Pulmonary artery endothelial cell (primary cell): ENCODE results near the gene TMEM233. TPM values are rescaled to one million over a fixed set of nuclear protein-coding genes. Genes with fewer than 3 reads are reported as not detected.
"Not testable (repeated sequence)": the region's sequence is repeated elsewhere in the genome, so short reads cannot be mapped to it uniquely, and the experiment has no call there.

Experiments used
- DNase-seq: peaks from one replicate; pipeline ENCODE4 v3.0.0-alpha.2; 2011; ENCODE audit warnings: low read depth, low spot score
- total RNA-seq: library from RNA; depleted of rRNA; stranded (reverse); fragments of >200 nt; gene quantifications from 2 replicates; pipeline ENCODE4 v1.2.3, GENCODE V29; 2014

TMEM233 gene
- total RNA-seq, 1 donor from 2014 or later = 0.73 TPM

DNA sequence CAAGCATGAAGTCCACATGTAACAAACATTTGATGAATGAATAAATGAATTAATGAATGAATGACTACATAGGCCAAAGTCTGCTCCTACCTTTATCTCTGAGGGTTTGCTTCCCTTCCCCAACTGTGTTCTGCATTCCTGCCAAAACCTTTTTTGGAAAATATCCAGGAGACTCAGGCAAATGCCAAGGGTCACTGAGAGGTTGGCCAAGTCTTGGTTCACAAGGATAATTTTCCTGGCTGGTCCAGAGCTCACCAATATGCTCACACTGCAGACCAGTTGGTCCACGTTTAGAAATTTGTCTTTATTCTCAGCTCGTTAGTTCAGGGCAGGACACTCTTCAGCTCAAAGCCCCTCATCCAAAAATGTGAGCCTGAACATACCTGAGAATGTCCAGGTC, 10.2 kb downstream of the TMEM233 start:
- no peak for DNase-seq

DNA sequence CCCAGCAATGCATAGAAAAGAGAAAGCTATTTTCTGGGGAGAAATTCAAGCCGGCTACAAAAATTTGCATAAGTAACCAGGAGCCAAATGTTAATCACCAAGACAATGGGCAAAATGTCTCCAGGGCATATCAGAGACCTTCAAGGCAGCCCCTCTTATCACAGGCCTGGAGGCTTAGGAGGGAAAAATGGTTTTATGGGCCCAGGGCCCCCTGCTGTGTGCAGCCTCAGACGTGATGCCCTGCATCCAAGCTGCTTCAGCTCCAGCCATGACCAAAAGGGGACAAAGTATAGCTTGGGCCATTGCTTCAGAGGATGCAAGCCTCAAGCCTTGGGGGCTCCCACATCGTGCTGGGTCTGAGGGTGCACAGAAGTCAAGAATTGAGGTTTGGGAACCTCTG, 15.8 kb downstream of the TMEM233 start:
- DNase-seq = no peak

DNA sequence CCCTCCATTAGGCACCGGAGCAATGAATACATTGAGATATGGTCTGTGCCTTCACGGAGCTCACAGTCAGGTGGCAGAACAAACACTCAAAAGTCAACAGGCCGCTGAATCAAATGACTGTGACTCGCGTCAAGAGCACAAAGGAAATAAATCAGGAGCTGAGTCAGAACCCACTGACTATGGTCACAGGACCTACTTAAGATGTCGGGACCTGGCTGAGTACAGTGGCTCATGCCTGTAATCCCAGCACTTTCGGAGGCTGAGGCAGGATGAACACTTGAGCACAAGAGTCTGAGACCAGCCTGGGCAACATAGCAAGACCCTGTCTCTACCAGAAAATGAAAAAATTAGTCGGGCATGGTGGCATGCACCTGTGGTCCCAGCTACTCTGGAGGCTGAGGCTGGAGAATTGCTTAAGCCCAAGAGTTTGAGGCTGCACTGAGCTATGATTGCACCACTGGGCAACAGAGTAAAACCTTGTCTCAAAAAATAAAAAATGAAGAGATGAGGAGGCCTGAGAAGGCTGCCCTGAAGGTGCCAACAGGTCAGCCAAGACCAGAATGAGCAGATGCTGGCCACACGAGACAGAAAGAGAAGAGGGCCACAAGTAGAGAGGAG, 19.9 kb downstream of the TMEM233 start:
- DNase-seq = peak; percentile 48

DNA sequence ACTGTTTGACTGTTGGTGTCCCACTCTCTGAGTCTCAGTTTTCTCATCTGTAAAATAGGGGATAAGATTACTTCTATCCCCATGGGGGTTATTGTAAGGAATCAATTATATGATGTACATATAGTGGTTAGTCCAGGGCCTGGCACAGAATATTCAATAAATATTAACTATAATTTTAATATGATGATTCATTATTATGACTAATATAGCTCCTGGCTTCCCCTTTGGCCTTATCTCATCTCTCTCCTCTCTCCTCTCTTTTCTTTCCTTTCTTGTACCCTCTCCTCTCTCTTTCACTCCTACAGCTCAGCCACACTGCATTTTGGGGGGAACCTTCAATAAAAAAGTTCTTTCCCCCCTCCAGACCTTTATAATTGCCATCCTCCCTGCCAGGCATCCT, 21.1 kb downstream of the TMEM233 start:
- DNase-seq = no peak

DNA sequence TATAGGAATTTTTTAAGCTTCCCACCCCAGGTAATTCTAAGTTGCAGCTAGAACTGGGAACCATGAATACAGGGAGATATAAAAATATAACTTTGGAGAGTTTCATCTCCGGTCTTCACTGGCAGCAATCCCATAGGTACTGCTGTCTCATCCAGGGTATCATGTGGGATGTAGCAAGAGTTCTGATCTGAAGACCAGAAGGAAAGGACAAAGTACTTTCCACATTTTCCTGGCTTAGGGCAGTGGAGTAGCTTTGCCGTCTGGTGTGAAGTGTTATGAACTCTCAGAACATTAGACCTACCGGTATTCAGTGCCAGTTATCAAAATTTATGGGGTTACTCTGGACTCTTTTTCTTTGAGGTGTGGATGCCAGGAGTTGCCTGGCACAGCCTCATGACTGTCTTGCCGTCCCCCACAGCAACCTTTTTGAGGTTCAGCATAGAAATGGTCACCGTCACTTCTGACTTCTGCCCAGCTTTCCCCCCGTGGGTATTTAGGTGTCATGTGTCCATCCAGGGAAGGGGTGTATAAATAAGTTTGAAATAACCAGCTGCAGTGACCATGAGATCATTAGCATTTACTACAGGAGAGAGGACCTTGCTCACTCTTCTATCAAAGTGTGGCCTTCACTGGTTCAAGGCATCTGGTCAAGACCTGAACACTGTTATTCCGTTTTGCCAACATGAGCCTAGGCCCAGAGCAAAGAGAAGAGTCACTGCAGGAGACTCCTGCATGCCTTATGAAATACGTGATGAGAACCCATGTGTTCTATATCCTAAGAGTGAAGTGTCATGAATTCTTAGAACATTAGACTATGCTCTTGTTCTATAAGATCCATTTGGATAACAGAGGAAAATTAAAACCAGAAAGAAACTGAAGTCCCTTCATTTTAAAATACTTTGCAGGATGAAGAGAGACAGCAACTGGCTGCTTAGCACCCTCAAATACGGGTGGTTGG, 22.2 kb downstream of the TMEM233 start:
- DNase-seq = no peak

DNA sequence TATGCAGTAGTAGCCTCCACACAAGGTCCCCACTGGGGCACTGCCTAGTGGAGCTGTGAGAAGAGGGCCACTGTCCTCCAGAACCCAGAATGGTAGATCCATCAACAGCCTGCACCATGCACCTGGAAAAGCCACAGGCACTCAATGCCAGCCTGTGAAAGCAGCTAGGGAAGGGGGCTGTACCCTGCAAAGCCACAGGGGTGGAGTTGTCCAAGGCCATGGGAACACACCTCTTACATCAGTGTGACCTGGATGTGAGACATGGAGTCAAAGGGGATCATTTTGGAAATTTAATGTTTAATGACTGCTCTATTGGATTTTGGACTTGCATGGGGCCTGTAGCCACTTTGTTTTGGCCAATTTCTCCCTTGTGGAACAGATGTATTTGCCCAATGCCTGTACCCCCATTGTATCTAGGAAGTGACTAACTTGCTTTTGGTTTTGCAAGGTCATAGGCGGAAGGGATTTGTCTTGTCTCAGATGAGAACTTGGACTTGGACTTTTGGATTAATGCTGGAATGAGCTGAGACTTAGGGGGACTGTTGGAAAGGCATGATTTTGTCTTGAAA, 24.8 kb downstream of the TMEM233 start:
- not testable (repeated sequence) for DNase-seq

DNA sequence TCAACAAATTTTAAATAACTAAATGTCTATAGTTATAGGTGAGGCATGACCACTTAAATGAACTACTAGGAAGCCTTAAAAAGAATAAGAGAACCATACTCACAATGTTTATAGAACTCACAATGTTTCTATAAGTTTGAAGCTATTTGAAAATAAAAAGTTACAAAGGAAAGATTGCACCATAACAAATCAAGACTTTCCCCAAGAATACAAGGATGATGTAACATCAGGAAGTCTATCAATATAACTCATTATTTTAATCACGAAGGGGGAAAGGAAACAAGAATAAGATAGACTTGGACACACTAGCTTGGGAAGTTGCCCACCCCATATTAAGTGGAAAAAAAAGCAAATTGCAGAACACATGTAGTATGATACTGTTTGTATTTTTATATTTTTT, 26.9 kb downstream of the TMEM233 start:
- DNase-seq = no peak

DNA sequence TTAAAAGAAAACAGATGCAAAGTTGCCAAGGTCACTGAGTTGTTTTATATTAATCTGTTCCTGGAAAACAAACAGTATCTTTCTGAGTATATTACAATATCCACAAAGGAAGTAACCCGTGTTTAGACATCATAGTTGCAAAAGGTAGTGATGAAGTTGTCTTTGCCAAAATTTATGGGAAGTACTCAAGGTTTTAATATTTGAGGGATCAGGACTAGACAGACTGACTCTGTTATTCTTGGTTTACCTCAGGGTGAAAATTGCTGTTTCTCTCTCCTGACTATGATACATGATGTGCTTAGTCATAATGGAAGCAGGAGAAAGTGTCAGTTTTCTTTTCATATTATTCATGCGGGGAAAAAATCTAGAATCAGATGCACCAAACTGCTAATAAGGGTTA, 28.3 kb downstream of the TMEM233 start:
- DNase-seq = no peak

DNA sequence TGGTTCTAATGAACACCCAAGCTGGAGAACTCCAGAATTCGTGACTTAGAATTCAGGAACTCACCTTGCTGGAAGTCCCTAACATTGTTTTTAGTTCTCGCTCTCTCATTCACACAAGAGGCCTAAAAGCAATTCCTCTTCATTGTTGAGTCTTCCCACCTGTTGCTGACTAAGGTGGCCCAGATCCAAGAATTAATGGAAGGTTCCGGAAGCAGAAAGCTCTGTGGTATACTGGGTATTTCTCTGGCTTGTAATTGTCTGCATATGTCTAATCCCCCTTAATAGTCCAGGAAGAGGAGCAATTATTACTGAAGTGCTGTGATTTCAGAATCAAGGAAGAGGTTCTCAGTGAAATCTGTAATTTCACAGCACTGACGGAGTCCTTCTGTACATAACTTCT, 31.4 kb downstream of the TMEM233 start:
- no peak for DNase-seq

DNA sequence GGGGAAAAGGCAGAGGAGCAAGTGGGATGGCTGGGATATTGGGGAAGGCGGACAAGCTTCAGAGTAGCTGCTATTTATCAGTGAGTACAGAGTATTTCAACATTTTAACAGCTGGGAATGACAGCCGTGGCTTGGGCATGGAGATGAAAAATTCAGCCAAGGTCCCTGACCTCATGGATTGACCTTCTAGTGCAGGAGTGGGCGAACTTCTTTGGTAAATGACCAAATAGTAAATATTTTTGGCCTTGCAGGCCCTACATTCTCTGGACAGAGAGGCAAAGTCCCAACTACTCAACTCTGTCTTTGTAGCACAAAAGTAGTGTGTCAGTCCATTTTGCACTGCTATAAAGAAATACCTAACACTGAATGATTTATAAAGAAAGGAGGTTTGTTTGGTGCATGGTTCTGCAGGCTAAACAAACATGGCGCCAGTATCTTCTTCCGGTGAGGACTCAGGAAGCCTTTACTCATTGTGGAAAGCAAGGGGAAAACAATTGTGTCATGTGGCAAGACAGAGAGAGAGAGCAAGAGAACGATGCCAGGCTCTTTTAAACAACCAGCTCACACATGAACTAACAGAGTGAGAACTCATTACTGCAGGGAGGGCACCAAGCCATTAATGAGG, 33.6 kb downstream of the TMEM233 start:
- DNase-seq = no peak

DNA sequence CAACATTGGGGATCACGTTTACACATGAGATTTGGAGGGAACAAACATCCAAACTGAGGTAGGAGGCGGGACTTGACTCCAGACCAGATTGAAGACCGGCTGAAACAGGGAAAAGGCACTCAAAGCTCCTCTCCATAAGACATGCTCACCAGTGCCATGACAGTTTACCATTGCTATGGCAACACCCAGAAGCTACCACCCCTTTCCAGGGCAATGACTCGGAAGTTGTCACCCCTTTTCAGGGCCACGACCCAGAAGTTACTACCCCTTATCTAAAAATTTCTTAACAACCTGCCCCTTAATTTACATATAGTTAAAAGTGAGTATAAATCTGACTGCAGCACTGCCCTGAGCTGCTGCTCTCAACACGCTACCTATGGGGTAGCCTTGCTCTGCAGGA, 34.1 kb downstream of the TMEM233 start:
- DNase-seq = no peak

DNA sequence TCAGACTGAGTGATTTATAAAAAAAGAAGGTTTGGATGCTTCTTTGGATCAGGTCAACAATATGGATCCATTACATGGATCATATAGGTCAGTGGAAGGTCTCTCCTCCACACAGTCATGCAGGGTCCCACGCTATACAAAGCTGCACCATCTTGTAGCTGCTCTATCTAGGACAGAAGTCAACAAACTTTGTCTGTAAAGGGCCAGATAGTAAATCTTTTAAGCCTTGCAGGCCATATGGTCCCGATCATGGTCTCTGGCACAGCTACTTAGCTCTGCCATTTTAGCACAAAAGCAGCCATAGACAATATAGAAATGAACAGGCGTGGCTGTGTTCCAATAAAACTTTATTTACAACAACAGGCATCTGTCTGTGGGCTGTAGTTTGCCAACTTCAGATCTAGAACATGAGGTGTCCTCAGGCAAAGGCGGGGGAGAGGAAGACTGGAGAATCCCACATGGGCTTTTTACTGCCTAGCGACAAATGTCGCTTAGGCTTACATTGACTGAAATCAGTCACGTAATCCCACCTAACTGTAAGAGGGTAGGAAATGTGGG, 36.7 kb downstream of the TMEM233 start:
- DNase-seq = no peak

DNA sequence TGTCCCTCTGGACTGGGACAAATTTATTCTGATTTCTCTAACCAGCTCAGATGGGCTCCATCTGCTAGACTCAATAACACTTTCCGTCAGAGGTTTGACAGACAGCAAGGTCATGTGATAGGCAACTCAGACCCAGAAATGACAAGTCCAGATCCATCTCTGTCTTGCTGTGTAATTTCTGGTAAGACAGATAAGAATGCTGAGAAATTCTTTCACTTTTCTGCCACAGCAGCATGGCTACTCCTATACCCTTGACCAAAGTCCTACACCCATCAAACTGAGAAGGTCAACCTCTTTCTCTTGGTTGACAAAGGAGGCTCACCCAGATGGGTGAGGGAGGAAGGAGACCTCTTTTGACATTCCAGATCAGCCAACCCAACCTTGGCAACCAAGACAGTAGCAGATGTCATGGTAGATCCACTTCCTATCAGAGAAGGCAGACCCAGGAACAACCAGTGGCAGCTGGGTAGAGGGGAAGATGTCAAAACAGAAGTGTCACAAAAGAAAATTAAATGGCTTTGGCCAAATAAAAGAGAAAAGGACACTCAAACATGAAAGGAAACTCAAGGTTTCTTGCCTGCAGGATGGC, 37.5 kb downstream of the TMEM233 start:
- DNase-seq = no peak

DNA sequence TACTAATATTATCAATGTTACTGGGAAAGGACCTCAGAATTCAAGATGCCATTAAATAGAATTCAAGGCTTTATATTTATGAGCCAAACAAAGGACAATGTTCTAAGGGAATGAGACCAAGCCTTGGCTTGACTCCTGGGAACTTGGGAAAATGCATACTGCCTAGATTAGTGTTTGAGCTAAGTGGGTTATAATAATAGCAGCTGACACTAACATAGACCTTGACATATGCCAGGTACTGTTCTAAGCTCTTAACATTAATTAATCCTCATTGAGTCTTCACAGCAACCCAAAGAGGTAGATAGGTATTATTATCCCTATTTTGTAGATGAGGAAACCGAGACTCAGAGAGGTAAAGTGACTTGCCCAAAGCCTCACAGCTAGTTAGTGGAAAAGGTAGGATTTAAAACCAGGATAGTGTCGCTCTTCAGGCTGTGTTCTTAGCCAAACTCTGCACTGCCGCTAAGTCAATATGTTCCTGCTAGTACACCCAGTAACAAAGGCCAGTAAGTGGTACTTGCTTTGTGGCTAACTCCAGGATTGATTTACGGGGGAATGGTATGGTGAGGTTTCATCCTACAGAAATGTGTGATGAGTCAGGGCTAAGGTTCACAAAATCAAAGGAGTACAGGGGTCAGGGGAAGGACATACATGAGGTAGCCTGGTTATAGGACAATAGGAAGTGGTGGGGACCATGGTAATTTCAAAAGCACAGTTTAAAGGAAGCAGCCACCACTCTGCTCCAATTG, 38.5 kb downstream of the TMEM233 start:
- DNase-seq = no peak

DNA sequence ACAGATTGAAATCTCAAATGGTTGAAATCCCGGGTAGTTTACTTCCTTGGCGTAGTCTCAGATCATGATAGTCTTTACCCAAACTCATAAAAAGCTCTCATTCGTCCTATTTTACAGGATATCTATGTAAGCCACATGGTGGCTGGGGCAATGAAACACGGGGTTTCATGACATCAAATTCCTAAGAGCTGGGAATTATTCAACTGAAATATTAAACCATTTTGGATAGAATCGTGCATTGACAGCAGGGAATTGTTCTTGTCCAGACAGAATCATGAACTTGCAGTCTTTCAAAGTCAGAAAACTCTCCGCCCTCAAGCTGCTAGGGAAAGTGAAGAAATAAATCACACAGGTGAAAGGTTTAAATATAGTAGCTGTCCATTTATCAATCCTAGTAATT, 41.2 kb downstream of the TMEM233 start:
- DNase-seq = no peak

DNA sequence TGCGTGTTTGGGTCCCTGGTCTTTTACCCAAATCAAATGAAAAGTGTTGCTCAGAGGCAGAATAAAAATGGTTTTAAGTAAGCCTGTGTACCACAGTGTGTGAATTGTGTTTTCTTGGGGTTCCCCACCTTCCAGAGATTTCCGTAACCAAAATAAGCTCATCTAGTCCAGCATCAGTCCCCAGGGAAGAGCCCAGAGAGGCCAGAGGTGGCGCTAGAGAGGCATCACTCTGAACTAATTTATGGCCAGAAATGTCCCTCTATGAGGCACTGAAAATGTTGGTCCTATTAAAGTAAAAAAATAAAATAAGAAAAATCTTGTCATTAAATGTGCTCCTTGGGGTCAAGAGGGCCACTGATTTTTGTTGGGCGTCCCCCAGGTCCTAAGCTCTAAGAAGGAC, 49.4 kb downstream of the TMEM233 start:
- no peak for DNase-seq

DNA sequence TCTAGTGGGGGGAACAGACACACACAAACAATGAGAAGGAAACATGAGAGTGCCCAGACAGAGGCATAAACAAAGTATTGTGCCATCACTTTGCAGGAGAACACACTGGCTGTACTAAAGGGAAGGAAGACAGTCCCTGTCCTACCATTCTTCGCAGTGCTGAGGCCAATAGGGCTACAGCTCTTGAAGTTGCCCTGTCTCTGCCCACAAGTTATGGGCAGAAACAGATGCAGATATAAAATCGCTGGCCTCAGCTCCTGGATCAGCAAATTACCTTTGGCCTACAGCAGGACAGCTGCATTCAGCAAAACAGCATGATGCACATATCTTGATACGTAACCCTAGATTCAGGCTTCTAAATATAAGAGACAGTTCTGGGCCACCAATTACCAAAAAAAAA, 51.4 kb downstream of the TMEM233 start:
- no peak for DNase-seq

DNA sequence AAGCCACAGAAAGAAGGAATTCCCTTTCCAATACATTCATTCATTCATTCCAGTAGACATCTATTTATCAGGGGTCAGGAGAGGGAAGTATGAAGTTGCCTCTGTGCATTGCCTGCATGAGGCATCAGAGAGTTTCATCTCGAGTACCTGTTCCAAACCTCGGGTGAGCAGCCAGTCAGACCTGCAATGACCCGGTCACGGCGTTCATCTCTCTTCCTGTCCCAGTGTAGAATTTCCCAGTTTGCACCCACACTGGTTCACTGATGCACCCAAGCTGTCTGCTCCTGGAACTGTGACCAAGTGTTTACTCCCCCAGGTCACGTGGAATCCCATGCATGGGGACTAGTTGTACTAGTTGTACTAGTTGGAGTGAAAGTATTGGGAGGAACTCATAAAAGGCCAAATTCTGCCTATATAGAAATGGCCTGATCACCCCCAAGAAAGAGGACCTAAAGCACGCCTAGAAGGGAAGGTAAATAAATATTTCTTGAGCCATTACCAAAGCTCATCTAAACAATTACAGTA, 52.0 kb downstream of the TMEM233 start:
- DNase-seq = no peak

DNA sequence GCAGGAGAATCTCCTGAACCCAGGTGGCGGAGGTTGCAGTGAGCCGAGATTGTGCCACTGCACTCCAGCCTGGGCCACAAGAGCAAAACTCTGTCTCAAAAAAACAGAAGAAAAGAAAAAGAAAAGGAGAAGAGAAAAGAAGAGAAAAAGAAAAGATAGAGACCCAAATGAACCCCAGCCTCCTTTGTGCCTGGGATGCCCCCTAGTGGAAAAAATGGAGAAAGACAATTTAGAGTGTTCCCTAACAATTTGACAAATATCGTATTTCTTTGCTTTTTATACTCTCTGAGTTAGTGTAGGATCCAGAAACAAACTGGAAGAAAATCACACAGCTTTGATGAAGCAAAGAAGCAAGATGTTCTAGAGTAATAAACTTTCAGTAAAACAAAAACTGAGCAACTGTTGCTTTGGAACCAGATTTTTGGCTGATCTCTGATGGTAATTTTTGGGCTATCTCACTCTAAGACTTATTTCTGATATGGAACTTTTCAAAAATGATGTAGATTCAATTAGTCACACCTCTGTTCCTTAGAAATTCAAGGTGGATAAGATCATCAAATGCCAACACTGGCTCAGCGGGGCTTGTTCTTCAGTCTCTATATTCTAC, 55.7 kb downstream of the TMEM233 start:
- DNase-seq = no peak

DNA sequence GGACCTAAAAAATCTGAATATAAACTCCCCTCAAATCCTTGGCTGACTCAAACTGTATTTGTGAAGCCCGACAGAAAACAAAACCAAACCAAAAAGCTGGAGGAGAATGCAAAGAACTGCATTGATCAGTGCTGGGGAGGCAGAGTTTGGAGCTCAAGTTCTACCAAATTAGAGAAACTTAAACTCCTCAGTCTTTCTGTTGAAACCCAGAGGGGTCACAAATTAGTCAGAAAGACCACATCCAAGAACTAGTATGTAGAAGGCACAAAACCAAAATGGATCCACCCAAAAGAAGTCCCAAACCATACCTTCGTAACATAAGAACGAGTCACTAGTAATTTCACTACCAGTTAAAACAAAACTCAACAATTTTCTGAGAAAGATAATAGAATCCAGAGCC, 59.1 kb downstream of the TMEM233 start:
- DNase-seq = no peak
